H1 (cell line): ENCODE measurements around the gene ERCC1. TPM values are rescaled to one million over a fixed set of nuclear protein-coding genes. Genes with fewer than 3 reads are reported as not detected.

Experiments
- CTCF ChIA-PET: fragments of 300-600 bp; sonication (Branson Sonifier 250); formaldehyde crosslinking; loops from one replicate; lab custom pipeline; 2021; ENCODE audit not compliant: partially characterized antibody; lab: Charles Lee
- POLR2A ChIA-PET: fragments of 300-600 bp; sonication (Branson Sonifier 250); formaldehyde crosslinking; loops from one replicate; lab custom pipeline; 2021; ENCODE audit warnings: inconsistent platforms; ENCODE audit not compliant: partially characterized antibody; lab: Charles Lee
- DNase-seq, 2 experiments: peaks; one replicate each; pipeline versions ENCODE4 v3.0.0 to v3.0.0-alpha.2; 2010 to 2022; ENCODE audit warnings: low spot score in 2 of 2, low read depth in 1 of 2, mixed read lengths in 1 of 2
- FAIRE-seq: peaks from 2 replicates; lab custom pipeline; 2011; peaks lifted over from hg19 to GRCh38; lab: Jason Lieb, UNC
- H2AFZ ChIP-seq: 2 replicates; pipeline ENCODE4 v1.8.1; 2012; ENCODE audit warnings: low read length, inconsistent platforms
- H2AK5ac ChIP-seq: 2 replicates; pipeline ENCODE4 v1.6.1; 2013; ENCODE audit warnings: low read depth, low read length
- H2BK120ac ChIP-seq: replicated peaks from 2 replicates; pipeline ENCODE3; 2013; ENCODE audit warnings: low read depth, low read length, inconsistent platforms
- H2BK12ac ChIP-seq: 2 replicates; pipeline ENCODE4 v1.6.1; 2013; ENCODE audit warnings: low read depth, low read length
- H2BK15ac ChIP-seq: 2 replicates; pipeline ENCODE4 v1.6.1; 2013; ENCODE audit warnings: low read length
- H2BK20ac ChIP-seq: 2 replicates; pipeline ENCODE4 v1.6.1; 2013; ENCODE audit warnings: low read length
- H2BK5ac ChIP-seq: 2 replicates; pipeline ENCODE4 v1.6.1; 2013; ENCODE audit warnings: low read depth, low read length
- H3K14ac ChIP-seq: 2 replicates; pipeline ENCODE4 v1.6.1; 2013; ENCODE audit warnings: inconsistent platforms; ENCODE audit not compliant: insufficient read length
- H3K18ac ChIP-seq: 2 replicates; pipeline ENCODE4 v1.6.1; 2013; ENCODE audit warnings: low read length; ENCODE audit errors: extremely low read depth
- H3K23ac ChIP-seq: 2 replicates; pipeline ENCODE4 v1.6.1; 2013; ENCODE audit warnings: inconsistent platforms; ENCODE audit not compliant: insufficient read length
- H3K23me2 ChIP-seq: 2 replicates; pipeline ENCODE4 v1.6.1; 2013; ENCODE audit warnings: low read depth, low read length
- H3K27ac ChIP-seq: 2 replicates; pipeline ENCODE4 v1.6.1; 2011; ENCODE audit warnings: low read depth, low read length, inconsistent platforms
- H3K27me3 ChIP-seq, 4 experiments: replicated peaks in 1 of 4; 1 replicate in 1 of 4; 2 replicates in 3 of 4; pipeline versions ENCODE4 v1.6.1 to v1.8.1; 2011 to 2013; ENCODE audit warnings: low read length in 3 of 4, mild to moderate bottlenecking in 3 of 4, inconsistent platforms in 2 of 4, mixed read lengths in 2 of 4, moderate library complexity in 1 of 4; ENCODE audit not compliant: control insufficient read depth in 3 of 4, insufficient read depth in 3 of 4; ENCODE audit errors: extremely low read depth in 1 of 4
- H3K36me3 ChIP-seq, 4 experiments: 2 replicates each; pipeline versions ENCODE4 v1.6.1 to v1.8.1; 2011 to 2013; ENCODE audit warnings: mild to moderate bottlenecking in 4 of 4, low read length in 3 of 4, moderate library complexity in 2 of 4, control low read depth in 1 of 4, inconsistent platforms in 1 of 4; ENCODE audit not compliant: insufficient read depth in 4 of 4, control insufficient read depth in 2 of 4
- H3K4ac ChIP-seq: replicated peaks from 2 replicates; pipeline ENCODE3; 2013; ENCODE audit warnings: low read length, low read depth, mixed read lengths, inconsistent platforms; ENCODE audit not compliant: insufficient read length
- H3K4me1 ChIP-seq, 4 experiments: replicated peaks in 1 of 4; 1 replicate in 1 of 4; 2 replicates in 3 of 4; pipeline versions ENCODE4 v1.6.1 to v1.8.1; 2011 to 2013; ENCODE audit warnings: low read length in 3 of 4, inconsistent platforms in 2 of 4, mixed read lengths in 1 of 4; ENCODE audit not compliant: insufficient read depth in 4 of 4, control insufficient read depth in 3 of 4
- H3K4me2 ChIP-seq, 2 experiments: 2 replicates each; pipeline versions ENCODE4 v1.6.1 to v1.8.1; 2011 to 2013; ENCODE audit warnings: low read depth in 2 of 2, low read length in 2 of 2, control low read depth in 1 of 2, inconsistent platforms in 1 of 2, mild to moderate bottlenecking in 1 of 2; ENCODE audit not compliant: insufficient read depth in 1 of 2
- H3K4me3 ChIP-seq, 4 experiments: fragments of 200-600, 300-600 bp in 1 of 4; sonication (generic), shearing (Covaris generic), sonication (Bioruptor Twin) in 1 of 4; 2 replicates each; pipeline versions ENCODE4 v1.5.1 to v1.8.1; 2011 to 2016; ENCODE audit warnings: low read length in 4 of 4, low read depth in 3 of 4, control low read depth in 2 of 4, inconsistent platforms in 2 of 4, mild to moderate bottlenecking in 2 of 4, mixed read lengths in 1 of 4, moderate library complexity in 1 of 4; ENCODE audit not compliant: insufficient read depth in 2 of 4; ENCODE audit errors: extremely low read depth in 1 of 4
- H3K56ac ChIP-seq: replicated peaks from 2 replicates; pipeline ENCODE3; 2013; ENCODE audit warnings: low read depth, mild to moderate bottlenecking, mixed read lengths, low read length, inconsistent platforms; ENCODE audit not compliant: insufficient read length
- H3K79me1 ChIP-seq: 2 replicates; pipeline ENCODE4 v1.6.1; 2013; ENCODE audit warnings: low read depth, low read length, control low read depth
- H3K79me2 ChIP-seq, 2 experiments: 2 replicates each; pipeline versions ENCODE4 v1.6.1 to v1.8.1; 2012 to 2013; ENCODE audit warnings: low read length in 2 of 2, mild to moderate bottlenecking in 2 of 2, inconsistent platforms in 1 of 2; ENCODE audit not compliant: insufficient read depth in 2 of 2, control insufficient read depth in 1 of 2
- H3K9ac ChIP-seq, 4 experiments: replicated peaks in 1 of 4; 1 replicate in 1 of 4; 2 replicates in 3 of 4; pipeline versions ENCODE4 v1.6.1 to v1.8.1; 2011 to 2013; ENCODE audit warnings: low read depth in 3 of 4, low read length in 3 of 4, control low read depth in 2 of 4, mild to moderate bottlenecking in 2 of 4, moderate library complexity in 2 of 4, inconsistent platforms in 1 of 4; ENCODE audit errors: extremely low read depth in 1 of 4
- H3K9me3 ChIP-seq, 2 experiments: 2 replicates each; pipeline versions ENCODE4 v1.6.1 to v1.8.1; 2012 to 2013; ENCODE audit warnings: mild to moderate bottlenecking in 2 of 2, moderate library complexity in 2 of 2, control low read depth in 1 of 2, inconsistent platforms in 1 of 2, low read depth in 1 of 2, low read length in 1 of 2, mixed read lengths in 1 of 2; ENCODE audit not compliant: insufficient read depth in 2 of 2
- H4K20me1 ChIP-seq, 2 experiments: replicated peaks in 1 of 2; 2 replicates each; pipeline versions ENCODE3 to v1.8.1; 2011 to 2013; ENCODE audit warnings: inconsistent platforms in 2 of 2, low read length in 2 of 2, mild to moderate bottlenecking in 1 of 2; ENCODE audit not compliant: insufficient read depth in 2 of 2, control insufficient read depth in 1 of 2
- H4K5ac ChIP-seq: 2 replicates; pipeline ENCODE4 v1.6.1; 2013; ENCODE audit warnings: low read length, low read depth, mixed read lengths, inconsistent platforms; ENCODE audit not compliant: insufficient read length
- H4K8ac ChIP-seq: 2 replicates; pipeline ENCODE4 v1.8.0; 2013; ENCODE audit warnings: mild to moderate bottlenecking, moderate library complexity, low read length, inconsistent platforms; ENCODE audit not compliant: insufficient read depth; ENCODE audit errors: extremely low read depth
- H4K91ac ChIP-seq: replicated peaks from 2 replicates; pipeline ENCODE3; 2013; ENCODE audit warnings: low read length, mixed read lengths, inconsistent platforms; ENCODE audit not compliant: insufficient read length
- HDAC6 ChIP-seq: IDR thresholded peaks from one replicate; pipeline ENCODE4 v1.7.1; 2012; ENCODE audit warnings: low read depth, mild to moderate bottlenecking, inconsistent platforms, low read length, moderate library complexity
- WGBS, 2 experiments: shearing (Covaris generic) in 1 of 2; methylation state at CpG; one replicate each; pipeline versions ENCODE4 v1.1.6 to v1.1.7; 2013 to 2015; ENCODE audit warnings: low lambda C conversion rate in 2 of 2, mixed read lengths in 2 of 2, inconsistent platforms in 1 of 2, low coverage in 1 of 2, missing lambda C conversion rate in 1 of 2; ENCODE audit not compliant: insufficient replicate concordance in 2 of 2, insufficient coverage in 1 of 2, insufficient read length in 1 of 2; ENCODE audit errors: extremely low coverage in 1 of 2, missing lambda C conversion rate in 1 of 2; 5-methylcytosine and 5-hydroxymethylcytosine counted together
- polyA plus RNA-seq, 7 experiments: library from polyadenylated mRNA; depleted of rRNA in 3 of 7; stranded (reverse) in 5 of 7; unstranded in 2 of 7; fragments of >200 nt in 5 of 7; fragments of 200-250 nt in 2 of 7; gene quantifications; 1 replicate in 5 of 7; 2 replicates in 1 of 7; 4 replicates in 1 of 7; pipeline versions ENCODE4 v1.2.1 to v1.2.3, GENCODE V29; 2011 to 2013; ENCODE audit warnings: missing spikeins in 2 of 7, mixed read lengths in 2 of 7
- total RNA-seq: library from RNA; stranded (reverse); fragmentation: NEBNext Ultra II Directional; extraction: Animal tissue kit (Norgen Biotek cat#: 25700); gene quantifications from 2 replicates; pipeline ENCODE4 v1.2.1, GENCODE V29; 2021

Gene ERCC1
- total and polyA plus RNA-seq, 2 of the 8 experiments (the other 6 are each of a cell fraction or from before 2014, with no cell fraction given) = 44.7 to 94.2 TPM

DNA sequence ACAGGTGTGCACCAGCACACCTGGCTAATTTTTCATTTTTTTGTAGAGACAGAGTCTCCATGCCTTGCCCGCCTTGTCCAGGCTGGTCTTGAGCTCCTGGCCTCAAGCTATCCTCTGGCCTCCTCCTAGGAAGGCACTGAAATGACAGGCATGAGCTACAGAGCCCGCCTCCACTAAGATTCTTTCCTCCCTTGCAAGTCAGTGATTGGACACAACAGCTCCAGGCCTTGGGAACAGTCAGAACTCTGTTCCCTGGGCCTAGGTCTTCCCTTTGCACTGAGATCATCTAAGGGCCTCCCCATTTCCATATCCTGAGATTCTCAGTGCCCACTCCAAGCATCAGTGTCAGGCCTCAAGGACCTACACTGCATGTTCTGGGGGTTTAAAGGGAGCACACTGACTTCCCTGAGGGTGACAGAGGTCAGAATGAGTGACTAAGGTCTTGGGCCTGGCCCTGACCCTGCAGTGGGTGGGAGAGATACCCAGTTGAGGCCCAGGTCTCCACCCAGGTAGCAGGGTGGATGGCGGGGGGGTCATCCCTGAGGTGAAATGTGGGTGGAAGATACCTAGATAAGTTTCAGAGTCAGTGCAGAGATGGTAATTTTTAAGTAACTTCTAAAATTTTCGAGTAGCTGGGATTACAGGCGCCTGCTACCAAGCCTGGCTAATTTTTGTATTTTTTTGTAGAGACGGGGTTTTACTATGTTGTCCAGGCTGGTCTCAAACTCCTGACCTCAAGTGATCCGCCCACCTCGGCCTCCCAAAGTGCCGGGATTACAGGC, 17.3 kb upstream of the ERCC1 start:
- no peaks in the 10 kb centered on the region for H3K79me1 ChIP-seq
- H4K5ac ChIP-seq = no peak overlapping the region
- H3K18ac ChIP-seq = peak overlapping the region; percentile 60; the same call in 1 of the 2 replicates
- no peak overlapping the region for H3K23ac ChIP-seq
- H2BK15ac ChIP-seq = peak overlapping the region; percentile 98; the same call in 1 of the 2 replicates
- no peak overlapping the region for H3K4ac ChIP-seq
- no peak for TF ChIP-seq HDAC6
- no peak overlapping the region for H2AFZ ChIP-seq
- H3K79me2 ChIP-seq = no peaks in the 10 kb centered on the region
- H3K9ac ChIP-seq = no peak overlapping the region
- CTCF ChIA-PET = interaction anchor here (0.6 to 21.2 kb wide), 11 partner anchors 10 to 63 kb away, joined by 3 to 760 read pairs (median 4); partner anchors contain the start of genes FOSB and PPM1N
- H4K91ac ChIP-seq = no peak overlapping the region
- no peak overlapping the region for H4K8ac ChIP-seq
- POLR2A ChIA-PET = interaction anchor here (1.0 to 3.4 kb wide), 7 partner anchors 28 to 44 kb away, joined by 3 to 33 read pairs (median 4); partner anchors contain the start of gene FOSB
- H3K23me2 ChIP-seq = peaks cover 12% of the 10 kb centered on the region
- H3K4me2 ChIP-seq = no peak overlapping the region; a peak in 1 of 4 replicates
- H3K27ac ChIP-seq = no peak overlapping the region
- no peak overlapping the region for H3K56ac ChIP-seq
- H3K4me3 ChIP-seq = no peak overlapping the region
- H3K4me1 ChIP-seq = peaks cover 6 to 17% (median 11%) of the 10 kb centered on the region in 4 experiments
- H3K9me3 ChIP-seq = no peaks in the 10 kb centered on the region
- H2BK120ac ChIP-seq = no peak overlapping the region
- FAIRE-seq (no peak), DNase-seq (no peak)
- peak overlapping the region; percentile 44; the same call in 1 of the 2 replicates for H2BK12ac ChIP-seq
- H2BK5ac ChIP-seq = peak overlapping the region; percentile 40; the same call in 1 of the 2 replicates
- no peaks in the 10 kb centered on the region for H3K36me3 ChIP-seq
- peaks cover 0 to 5% (median 2%) of the 10 kb centered on the region in 4 experiments; a peak in 3 of 7 replicates for H3K27me3 ChIP-seq
- WGBS, 2 experiments = 89% methylated on average over 9 of the region's 9 CpGs; no CpG with 5 or more reads in 1 of the 2 experiments
- no peak overlapping the region for H2AK5ac ChIP-seq
- no peak overlapping the region for H3K14ac ChIP-seq
- H2BK20ac ChIP-seq = no peak overlapping the region
- H4K20me1 ChIP-seq = no peaks in the 10 kb centered on the region
